Measurements from ENCODE around the gene TFAP2B.

- TF ChIP-seq, protein P1, sequence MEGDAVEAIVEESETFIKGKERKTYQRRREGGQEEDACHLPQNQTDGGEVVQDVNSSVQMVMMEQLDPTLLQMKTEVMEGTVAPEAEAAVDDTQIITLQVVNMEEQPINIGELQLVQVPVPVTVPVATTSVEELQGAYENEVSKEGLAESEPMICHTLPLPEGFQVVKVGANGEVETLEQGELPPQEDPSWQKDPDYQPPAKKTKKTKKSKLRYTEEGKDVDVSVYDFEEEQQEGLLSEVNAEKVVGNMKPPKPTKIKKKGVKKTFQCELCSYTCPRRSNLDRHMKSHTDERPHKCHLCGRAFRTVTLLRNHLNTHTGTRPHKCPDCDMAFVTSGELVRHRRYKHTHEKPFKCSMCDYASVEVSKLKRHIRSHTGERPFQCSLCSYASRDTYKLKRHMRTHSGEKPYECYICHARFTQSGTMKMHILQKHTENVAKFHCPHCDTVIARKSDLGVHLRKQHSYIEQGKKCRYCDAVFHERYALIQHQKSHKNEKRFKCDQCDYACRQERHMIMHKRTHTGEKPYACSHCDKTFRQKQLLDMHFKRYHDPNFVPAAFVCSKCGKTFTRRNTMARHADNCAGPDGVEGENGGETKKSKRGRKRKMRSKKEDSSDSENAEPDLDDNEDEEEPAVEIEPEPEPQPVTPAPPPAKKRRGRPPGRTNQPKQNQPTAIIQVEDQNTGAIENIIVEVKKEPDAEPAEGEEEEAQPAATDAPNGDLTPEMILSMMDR (conservative IDR thresholded peaks at IDR 0.05 in 1 of 2, IDR thresholded peaks at IDR 0.05 in 1 of 2; ENCODE audit: low read depth in 1 of 2, low read length in 2 of 2) = no peak
- no peak for TF ChIP-seq EZH2 (IDR thresholded peaks at IDR 0.05; ENCODE audit: low read length, missing control alignments)
Measured at GRCh38 chr6:50818020-50818419, 651 bp upstream of the TFAP2B start.

All from fibroblast of lung (primary cell).